GM21447 (cell line): ENCODE results near the gene C6orf52.
"Not testable (repeated sequence)": the region's sequence is repeated elsewhere in the genome, so short reads cannot be mapped to it uniquely, and the experiment has no call there.

Source experiments
- ATAC-seq: cut with Tn5 transposase; IDR thresholded peaks from one replicate; pipeline ENCODE4 v1.9.1; 2021; ENCODE audit not compliant: unreplicated experiment

Gene C6orf52

DNA sequence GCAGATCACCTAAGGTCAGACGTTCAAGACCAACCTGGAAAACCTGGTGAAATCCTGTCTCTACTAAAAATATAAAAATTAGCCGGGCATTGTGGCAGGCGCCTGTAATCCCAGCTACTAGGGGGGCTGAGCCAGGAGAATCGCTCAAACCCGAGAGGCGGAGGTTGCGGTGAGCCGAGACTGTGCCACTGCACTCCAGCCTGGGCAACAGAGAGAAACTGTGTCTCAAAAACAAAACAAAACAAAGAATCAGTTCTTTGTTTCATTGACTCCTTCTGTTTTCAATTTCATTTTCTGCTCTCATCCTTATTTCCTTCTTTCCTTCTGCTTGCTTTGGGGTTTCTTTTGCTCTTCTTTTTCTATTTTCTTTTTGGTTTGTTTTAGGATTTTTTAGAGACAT, 19.5 kb upstream of the C6orf52 start:
- no peak for ATAC-seq

DNA sequence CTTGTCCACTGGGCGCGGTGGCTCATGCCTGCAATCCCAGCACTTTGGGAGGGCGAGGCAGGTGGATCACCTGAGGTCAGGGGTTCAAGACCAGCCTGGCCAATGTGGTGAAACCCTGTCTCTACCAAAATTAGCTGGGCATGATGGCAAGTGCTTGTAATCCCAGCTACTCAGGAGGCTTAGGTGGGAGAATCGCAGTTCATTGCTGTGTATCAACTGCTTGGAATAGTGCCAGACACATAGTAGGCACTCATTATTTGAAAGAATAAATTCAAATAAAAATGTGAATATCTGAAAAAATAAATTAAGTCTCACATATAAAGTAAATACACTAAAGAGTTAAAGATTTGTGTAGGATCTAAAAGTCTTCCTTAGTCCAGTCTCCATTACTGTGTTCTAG, 2.2 kb upstream of the C6orf52 start:
- ATAC-seq, result no peak

GRCh38 chr6:10695086-10695657, 756 bp upstream of the C6orf52 start:
- no peak for ATAC-seq

GRCh38 chr6:10692965-10693538, 1.4 kb downstream of the C6orf52 start:
- ATAC-seq, result no peak

GRCh38 chr6:10690651-10691445, 3.6 kb downstream of the C6orf52 start:
- no peak for ATAC-seq

GRCh38 chr6:10687582-10687981, 6.8 kb downstream of the C6orf52 start:
- ATAC-seq, result no peak

DNA sequence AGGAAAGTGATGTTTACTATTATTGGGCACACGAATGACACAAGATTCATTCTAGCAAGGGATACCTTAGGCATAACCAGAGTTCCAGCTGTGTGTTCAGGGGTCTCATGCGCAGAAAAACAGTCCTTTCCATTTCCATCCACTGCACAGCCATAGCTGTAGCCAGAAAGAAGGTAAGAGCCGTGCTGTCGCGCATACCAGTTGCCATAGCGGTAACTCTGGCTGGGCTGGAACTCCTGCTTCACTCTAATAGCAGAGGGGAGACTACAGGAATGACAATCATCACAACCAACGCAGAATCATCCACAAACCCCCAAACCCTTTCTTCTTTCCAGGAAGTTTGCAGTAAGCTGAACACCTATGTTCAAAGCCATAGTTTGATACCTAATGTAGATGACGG, 7.5 kb downstream of the C6orf52 start:
- no peak for ATAC-seq

- ATAC-seq, result no peak
These were observed 9.1 kb downstream of the C6orf52 start for GRCh38 chr6:10685092-10685915.

DNA sequence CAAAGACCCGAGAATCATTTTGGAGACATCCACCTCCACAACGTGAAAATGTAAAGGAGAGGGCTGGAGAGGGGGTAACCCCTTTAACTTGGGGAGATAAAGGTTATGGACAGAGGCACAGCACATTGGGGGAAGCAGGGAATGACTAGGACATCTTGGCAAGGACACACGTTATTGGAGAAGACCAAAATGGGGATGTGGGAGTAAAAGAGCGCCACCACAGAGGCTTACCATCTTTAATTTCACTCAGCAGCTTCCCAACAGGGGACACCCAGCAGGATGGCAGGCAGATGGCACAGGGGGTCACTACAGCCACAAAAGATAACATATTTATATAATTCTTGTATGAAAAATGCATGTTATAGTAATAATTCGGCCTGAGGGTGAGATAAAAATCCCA, 9.8 kb downstream of the C6orf52 start:
- no peak for ATAC-seq

- no peak for ATAC-seq
These were observed 11.9 kb downstream of the C6orf52 start for GRCh38 chr6:10682355-10682988.

GRCh38 chr6:10681795-10682194, 12.6 kb downstream of the C6orf52 start:
- no peak for ATAC-seq

DNA sequence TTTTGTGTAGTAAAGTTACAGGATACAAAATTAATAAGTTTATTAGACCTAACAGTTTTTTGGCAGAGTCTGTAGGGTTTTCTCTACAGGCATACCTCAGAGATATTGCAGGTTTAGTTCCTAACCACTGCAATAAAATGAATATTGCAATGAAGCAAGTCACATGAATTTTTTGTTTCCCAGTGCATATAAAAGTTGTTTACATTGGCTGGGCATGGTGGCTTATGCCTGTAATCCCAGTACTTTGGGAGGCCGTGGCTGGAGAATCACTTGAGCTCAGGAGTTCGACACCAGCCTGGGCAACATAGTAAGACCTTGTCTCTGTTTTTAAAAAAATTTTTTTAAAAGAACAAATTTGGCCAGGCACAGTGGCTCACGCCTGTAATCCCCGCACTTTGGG, 16.0 kb downstream of the C6orf52 start:
- no peak for ATAC-seq

DNA sequence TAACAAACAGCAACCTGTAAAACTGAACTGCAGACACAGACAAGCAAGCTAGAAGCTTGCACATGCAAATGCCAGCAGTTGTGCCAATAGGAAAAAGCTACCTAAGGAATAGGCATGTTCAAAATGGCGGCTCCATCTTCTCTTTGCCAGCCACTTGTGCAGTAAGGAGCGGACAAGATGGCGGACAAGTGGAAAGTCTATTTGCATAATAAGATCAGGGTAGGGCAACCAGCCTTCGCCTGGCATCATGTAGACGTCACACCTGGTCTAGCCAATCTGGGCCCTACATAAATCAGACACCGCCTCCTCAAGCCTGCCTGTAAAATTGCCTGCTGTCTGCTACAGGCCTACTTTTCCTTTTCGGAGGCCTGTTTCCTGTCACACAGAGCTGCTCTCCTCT, 18.0 kb downstream of the C6orf52 start:
- ATAC-seq, result no peak

- no peak for ATAC-seq
These were observed 26.1 kb downstream of the C6orf52 start for GRCh38 chr6:10668126-10668917.

- ATAC-seq, result not testable (repeated sequence)
These were observed 28.8 kb downstream of the C6orf52 start for GRCh38 chr6:10665595-10665994.

GRCh38 chr6:10662742-10663141, 31.7 kb downstream of the C6orf52 start:
- ATAC-seq, result no peak

DNA sequence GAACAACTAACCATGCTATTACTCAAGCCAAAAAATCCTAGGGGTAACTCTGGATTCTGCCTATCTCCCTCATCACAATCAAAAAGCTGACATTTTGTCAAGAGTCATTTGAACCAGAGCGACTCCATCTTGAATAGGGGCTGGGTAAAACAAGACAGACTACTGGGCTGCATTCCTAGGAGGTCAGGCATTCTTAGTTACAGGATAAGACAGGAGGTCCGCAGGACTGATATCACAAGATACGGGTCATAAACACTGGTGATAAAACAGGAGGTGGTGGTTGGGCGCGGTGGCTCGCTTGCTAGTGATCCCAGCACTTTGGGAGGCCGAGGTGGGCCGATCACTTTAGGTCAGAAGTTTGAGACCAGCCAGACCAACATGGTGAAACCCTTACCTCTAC, 32.2 kb downstream of the C6orf52 start:
- ATAC-seq, result no peak

GRCh38 chr6:10660431-10661191, 33.8 kb downstream of the C6orf52 start:
- ATAC-seq, result not testable (repeated sequence)

DNA sequence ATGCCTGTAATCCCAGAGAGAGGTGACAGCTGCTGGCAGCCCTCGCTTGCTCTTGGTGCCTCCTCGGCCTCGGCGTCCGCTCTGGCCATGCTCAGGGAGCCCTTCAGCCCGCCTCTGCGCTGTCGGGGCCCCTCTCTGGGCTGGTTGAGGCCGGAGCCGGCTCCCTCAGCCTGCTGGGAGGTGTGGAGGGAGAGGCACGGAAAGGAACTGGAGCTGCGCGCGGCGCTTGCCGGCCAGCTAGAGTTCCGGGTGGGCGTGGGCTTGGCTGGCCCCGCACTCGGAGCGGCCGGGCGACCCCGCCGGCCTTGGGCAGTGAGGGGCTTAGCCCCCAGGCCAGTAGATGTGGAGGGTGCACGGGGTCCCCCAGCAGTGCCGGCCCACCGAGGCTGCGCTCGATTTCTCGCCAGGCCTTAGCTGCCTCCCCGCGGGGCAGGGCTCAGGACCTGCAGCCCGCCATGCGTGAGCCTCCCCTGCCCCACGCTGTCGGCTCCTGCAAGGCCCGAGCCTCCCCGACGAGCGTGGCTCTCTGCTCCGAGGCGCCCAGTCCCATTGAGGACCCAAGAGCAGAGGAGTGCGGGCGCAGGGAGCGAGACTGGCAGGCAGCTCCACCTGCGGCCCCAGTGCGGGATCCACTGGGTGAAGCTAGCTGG, 34.6 kb downstream of the C6orf52 start:
- no peak for ATAC-seq
